Measurements from ENCODE around the gene SSTR5.

DNA sequence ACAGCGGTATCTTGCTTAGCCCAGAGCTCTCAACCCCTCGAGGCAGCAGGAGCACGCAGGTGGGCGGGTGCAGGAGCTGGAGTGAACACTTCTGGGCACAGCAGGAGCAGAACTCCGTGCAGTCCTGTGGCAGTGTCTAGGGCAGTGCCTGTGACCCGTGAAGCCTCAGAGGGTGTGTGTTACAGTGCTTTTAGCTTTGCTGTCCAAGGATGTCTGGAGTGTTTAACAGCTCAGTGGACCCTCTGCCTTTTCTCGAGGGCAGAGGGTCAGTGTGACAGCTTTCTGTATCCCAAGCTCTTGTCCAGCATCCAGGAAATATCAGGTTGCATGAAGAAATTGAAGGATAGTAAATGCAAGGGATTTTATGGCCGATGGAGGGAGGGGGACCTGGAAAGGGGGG is 16.4 kb upstream of the SSTR5 start:
- TF ChIP-seq, protein P1, sequence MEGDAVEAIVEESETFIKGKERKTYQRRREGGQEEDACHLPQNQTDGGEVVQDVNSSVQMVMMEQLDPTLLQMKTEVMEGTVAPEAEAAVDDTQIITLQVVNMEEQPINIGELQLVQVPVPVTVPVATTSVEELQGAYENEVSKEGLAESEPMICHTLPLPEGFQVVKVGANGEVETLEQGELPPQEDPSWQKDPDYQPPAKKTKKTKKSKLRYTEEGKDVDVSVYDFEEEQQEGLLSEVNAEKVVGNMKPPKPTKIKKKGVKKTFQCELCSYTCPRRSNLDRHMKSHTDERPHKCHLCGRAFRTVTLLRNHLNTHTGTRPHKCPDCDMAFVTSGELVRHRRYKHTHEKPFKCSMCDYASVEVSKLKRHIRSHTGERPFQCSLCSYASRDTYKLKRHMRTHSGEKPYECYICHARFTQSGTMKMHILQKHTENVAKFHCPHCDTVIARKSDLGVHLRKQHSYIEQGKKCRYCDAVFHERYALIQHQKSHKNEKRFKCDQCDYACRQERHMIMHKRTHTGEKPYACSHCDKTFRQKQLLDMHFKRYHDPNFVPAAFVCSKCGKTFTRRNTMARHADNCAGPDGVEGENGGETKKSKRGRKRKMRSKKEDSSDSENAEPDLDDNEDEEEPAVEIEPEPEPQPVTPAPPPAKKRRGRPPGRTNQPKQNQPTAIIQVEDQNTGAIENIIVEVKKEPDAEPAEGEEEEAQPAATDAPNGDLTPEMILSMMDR (conservative IDR thresholded peaks at IDR 0.05) = no peak
- no peak for TF ChIP-seq EZH2 (IDR thresholded peaks at IDR 0.05; ENCODE audit: low read depth)
